Small intestine (tissue), 7 donors: ENCODE measurements around the gene YKT6. TPM values are rescaled to one million over a fixed set of nuclear protein-coding genes. Genes with fewer than 3 reads are reported as not detected.
"Not testable (repeated sequence)": the region's sequence is repeated elsewhere in the genome, so short reads cannot be mapped to it uniquely, and the experiment has no call there.

ENCODE experiments used
- DNase-seq, 2 donors: peaks; one replicate each; pipeline versions ENCODE4 v3.0.0 to v3.0.0-alpha.2; 2013
- FAIRE-seq: peaks from 2 replicates; lab custom pipeline; 2012; peaks lifted over from hg19 to GRCh38; lab: Jason Lieb, UNC
- H3K27ac ChIP-seq, 3 donors: one replicate each; pipeline ENCODE4 v1.5.1; 2013; ENCODE audit warnings: low read length in 2 of 3, mild to moderate bottlenecking in 2 of 3, control low read depth in 1 of 3, inconsistent platforms in 1 of 3, low read depth in 1 of 3, moderate library complexity in 1 of 3
- H3K27me3 ChIP-seq, 3 donors: one replicate each; pipeline ENCODE4 v1.6.1; 2013; ENCODE audit warnings: low read length in 3 of 3, inconsistent platforms in 1 of 3; ENCODE audit not compliant: control insufficient read depth in 3 of 3, insufficient read depth in 3 of 3
- H3K36me3 ChIP-seq, 3 donors: one replicate each; pipeline ENCODE4 v1.6.1; 2013; ENCODE audit warnings: low read length in 3 of 3, inconsistent platforms in 1 of 3, low read depth in 1 of 3, mild to moderate bottlenecking in 1 of 3, moderate library complexity in 1 of 3; ENCODE audit not compliant: control insufficient read depth in 3 of 3, insufficient read depth in 2 of 3
- H3K4me1 ChIP-seq, 3 donors: one replicate each; pipeline ENCODE4 v1.6.1; 2013; ENCODE audit warnings: low read length in 2 of 3, inconsistent platforms in 1 of 3, low read depth in 1 of 3, mild to moderate bottlenecking in 1 of 3, moderate library complexity in 1 of 3; ENCODE audit not compliant: control insufficient read depth in 3 of 3, insufficient read depth in 2 of 3
- H3K4me3 ChIP-seq, 3 donors: one replicate each; pipeline ENCODE4 v1.5.1; 2013; ENCODE audit warnings: low read length in 3 of 3, control low read depth in 1 of 3, inconsistent platforms in 1 of 3, low read depth in 1 of 3, mild to moderate bottlenecking in 1 of 3, moderate library complexity in 1 of 3
- H3K9me3 ChIP-seq, 2 donors: one replicate each; pipeline ENCODE4 v1.6.1; 2013; ENCODE audit warnings: low read depth in 1 of 2, low read length in 1 of 2; ENCODE audit not compliant: control insufficient read depth in 2 of 2, insufficient read depth in 1 of 2
- WGBS, 3 donors: extraction: QIAGEN DNeasy Blood & Tissue Kit; methylation state at CpG; one replicate each; pipeline ENCODE4 v1.1.7; 2013; 5-methylcytosine and 5-hydroxymethylcytosine counted together
- polyA plus RNA-seq, 4 donors: library from polyadenylated mRNA; stranded (reverse) in 3 of 4; unstranded in 1 of 4; fragments of 200-250 nt in 3 of 4; fragments of 120-200 nt in 1 of 4; gene quantifications; one replicate each; pipeline versions ENCODE4 v1.2.1 to v1.2.3, GENCODE V29; 2013
- donor health status: healthy with polysubstance abuse.
- donor health status: control.
- donor health status: control.
- donor health status: Bipolar disorder and iron deficiency.
- donor health status: healthy.

Gene YKT6
- polyA plus RNA-seq, 4 donors = 57.7 to 73.7 (median 64.2) TPM

- H3K27me3 ChIP-seq = peaks cover 0 to 3% (median 0%) of the 10 kb centered on the region in 3 donors
- no peaks in the 10 kb centered on the region for H3K4me1 ChIP-seq
- H3K4me3 ChIP-seq = no peak overlapping the region
- no peaks in the 10 kb centered on the region for H3K9me3 ChIP-seq
- no peaks in the 10 kb centered on the region for H3K36me3 ChIP-seq
- FAIRE-seq (no peak), DNase-seq (no peak)
- 73 to 86% (median 77%) methylated on average over 1 of the region's 1 CpG for WGBS, 3 donors
- H3K27ac ChIP-seq = no peak overlapping the region
Observed at GRCh38 chr7:44162785-44163395, 37.9 kb upstream of the YKT6 start.

GRCh38 chr7:44163591-44163990 lies 37.2 kb upstream of the YKT6 start:
- H3K9me3 ChIP-seq = no peaks in the 10 kb centered on the region
- no peak overlapping the region for H3K27ac ChIP-seq
- DNase-seq (no peak), FAIRE-seq (no peak)
- H3K27me3 ChIP-seq = peaks cover 0 to 3% (median 0%) of the 10 kb centered on the region in 3 donors
- no peaks in the 10 kb centered on the region for H3K36me3 ChIP-seq
- 50 to 63% (median 55%) methylated on average over 1 of the region's 1 CpG for WGBS, 3 donors
- H3K4me3 ChIP-seq = no peak overlapping the region
- no peaks in the 10 kb centered on the region for H3K4me1 ChIP-seq

GRCh38 chr7:44167920-44168319 lies 32.9 kb upstream of the YKT6 start:
- H3K27me3 ChIP-seq = peaks cover 0 to 3% (median 0%) of the 10 kb centered on the region in 3 donors
- no peaks in the 10 kb centered on the region for H3K36me3 ChIP-seq
- H3K4me3 ChIP-seq = no peak overlapping the region
- DNase-seq (no peak), FAIRE-seq (no peak)
- H3K9me3 ChIP-seq = no peaks in the 10 kb centered on the region
- H3K4me1 ChIP-seq = no peaks in the 10 kb centered on the region
- no peak overlapping the region for H3K27ac ChIP-seq

GRCh38 chr7:44171901-44172300 lies 28.9 kb upstream of the YKT6 start:
- H3K27me3 ChIP-seq = peaks cover 0 to 10% (median 0%) of the 10 kb centered on the region in 3 donors
- not testable (repeated sequence) for H3K36me3 ChIP-seq, H3K9me3 ChIP-seq, H3K4me3 ChIP-seq, DNase-seq, H3K27ac ChIP-seq, H3K4me1 ChIP-seq, FAIRE-seq
- 89 to 94% (median 92%) methylated on average over 9 of the region's 9 CpGs for WGBS, 3 donors

GRCh38 chr7:44172352-44172751 lies 28.4 kb upstream of the YKT6 start:
- FAIRE-seq = no peak

GRCh38 chr7:44172803-44173424 lies 27.9 kb upstream of the YKT6 start:
- DNase-seq (no peak), FAIRE-seq (no peak)
- Histone ChIP-seq H3K27me3 (peaks cover 0 to 10% (median 2%) of the 10 kb centered on the region in 3 donors), H3K4me1 (no peaks in the 10 kb centered on the region), H3K36me3 (no peaks in the 10 kb centered on the region), H3K9me3 (no peaks in the 10 kb centered on the region), H3K4me3 (no peak overlapping the region), H3K27ac (no peak overlapping the region)
- 88 to 91% (median 90%) methylated on average over 6 of the region's 6 CpGs for WGBS, 3 donors

More at GRCh38 chr7:44172352-44172751, 28.4 kb upstream of the YKT6 start:
- Histone ChIP-seq H3K27me3 (peaks cover 0 to 10% (median 0%) of the 10 kb centered on the region in 3 donors), H3K36me3 (no peaks in the 10 kb centered on the region), H3K4me3 (no peak overlapping the region), H3K27ac (no peak overlapping the region), H3K9me3 (no peaks in the 10 kb centered on the region), H3K4me1 (no peaks in the 10 kb centered on the region)
- no peak for DNase-seq

GRCh38 chr7:44173911-44174693 lies 26.7 kb upstream of the YKT6 start:
- 46 to 53% (median 51%) methylated on average over 3 of the region's 3 CpGs for WGBS, 3 donors
- no peaks in the 10 kb centered on the region for H3K9me3 ChIP-seq
- H3K4me1 ChIP-seq = no peaks in the 10 kb centered on the region
- H3K27ac ChIP-seq = no peak overlapping the region
- no peaks in the 10 kb centered on the region for H3K36me3 ChIP-seq
- DNase-seq (no peak), FAIRE-seq (no peak)
- peaks cover 0 to 10% (median 2%) of the 10 kb centered on the region in 3 donors for H3K27me3 ChIP-seq
- H3K4me3 ChIP-seq = no peak overlapping the region

- DNase-seq, H3K4me3 ChIP-seq: not testable (repeated sequence)
- WGBS, 3 donors = 61 to 74% (median 67%) methylated on average over 1 of the region's 1 CpG
Observed at GRCh38 chr7:44174694-44174948, 26.2 kb upstream of the YKT6 start.

More at GRCh38 chr7:44174694-44174948, 26.2 kb upstream of the YKT6 start:
- H3K27ac ChIP-seq, H3K36me3 ChIP-seq, FAIRE-seq, H3K9me3 ChIP-seq, H3K4me1 ChIP-seq: not testable (repeated sequence)
- H3K27me3 ChIP-seq = peaks cover 0 to 10% (median 2%) of the 10 kb centered on the region in 3 donors
